Mesenchymal stem cell (in vitro differentiated cells and primary cell): Measurements from ENCODE around the gene CRYL1.

Experiments
- DNase-seq: peaks from one replicate; pipeline ENCODE4 v3.0.0-alpha.2; 2013
- H2AFZ ChIP-seq: one replicate; pipeline ENCODE4 v1.6.1; 2013; ENCODE audit warnings: low read depth, mild to moderate bottlenecking, control low read depth, inconsistent platforms, low read length, moderate library complexity
- H2AK5ac ChIP-seq: 2 replicates; pipeline ENCODE4 v1.6.1; 2013; ENCODE audit warnings: low read length, moderate library complexity, mild to moderate bottlenecking, inconsistent platforms; ENCODE audit not compliant: severe bottlenecking
- H2BK120ac ChIP-seq: one replicate; pipeline ENCODE4 v1.6.1; 2013; ENCODE audit warnings: low read depth, mild to moderate bottlenecking, inconsistent platforms, low read length, moderate library complexity
- H2BK12ac ChIP-seq, 2 experiments: one replicate each; pipeline ENCODE4 v1.6.1; 2013; ENCODE audit warnings: inconsistent platforms in 2 of 2, low read length in 2 of 2, mild to moderate bottlenecking in 2 of 2, moderate library complexity in 2 of 2, control low read depth in 1 of 2
- H2BK15ac ChIP-seq: one replicate; pipeline ENCODE4 v1.6.1; 2013; ENCODE audit warnings: mild to moderate bottlenecking, low read depth, inconsistent platforms; ENCODE audit not compliant: poor library complexity, severe bottlenecking
- H2BK5ac ChIP-seq: 2 replicates; pipeline ENCODE4 v1.6.1; 2013; ENCODE audit warnings: low read depth, mild to moderate bottlenecking, low read length, control low read depth, inconsistent platforms; ENCODE audit not compliant: poor library complexity, severe bottlenecking
- H3K14ac ChIP-seq, 2 experiments: one replicate each; pipeline ENCODE4 v1.6.1; 2013; ENCODE audit warnings: inconsistent platforms in 2 of 2, low read length in 2 of 2, control low read depth in 1 of 2, mild to moderate bottlenecking in 1 of 2, moderate library complexity in 1 of 2
- H3K18ac ChIP-seq, 2 experiments: one replicate each; pipeline ENCODE4 v1.6.1; 2013; ENCODE audit warnings: inconsistent platforms in 2 of 2, low read length in 2 of 2, control low read depth in 1 of 2, low read depth in 1 of 2, mild to moderate bottlenecking in 1 of 2
- H3K23ac ChIP-seq, 2 experiments: one replicate each; pipeline ENCODE4 v1.6.1; 2013; ENCODE audit warnings: inconsistent platforms in 2 of 2, low read length in 2 of 2, mild to moderate bottlenecking in 2 of 2, moderate library complexity in 2 of 2, control low read depth in 1 of 2
- H3K27ac ChIP-seq: 2 replicates; pipeline ENCODE4 v1.5.1; 2013; ENCODE audit warnings: mild to moderate bottlenecking, moderate library complexity, low read length, control low read depth, inconsistent platforms; ENCODE audit not compliant: poor library complexity, severe bottlenecking
- H3K27me3 ChIP-seq, 2 experiments: 2 replicates each; pipeline versions ENCODE4 v1.6.1 to v1.7.0; 2013; ENCODE audit warnings: low read length in 2 of 2, mild to moderate bottlenecking in 2 of 2, moderate library complexity in 2 of 2, control low read depth in 1 of 2, inconsistent platforms in 1 of 2; ENCODE audit not compliant: control insufficient read depth in 1 of 2, insufficient read depth in 1 of 2
- H3K36me3 ChIP-seq, 2 experiments: 2 replicates each; pipeline versions ENCODE4 v1.6.1 to v1.7.0; 2013; ENCODE audit warnings: low read length in 2 of 2, control low read depth in 1 of 2, inconsistent platforms in 1 of 2, low read depth in 1 of 2, mild to moderate bottlenecking in 1 of 2; ENCODE audit not compliant: insufficient read depth in 2 of 2, control insufficient read depth in 1 of 2
- H3K4ac ChIP-seq, 2 experiments: one replicate each; pipeline ENCODE4 v1.6.1; 2013; ENCODE audit warnings: inconsistent platforms in 2 of 2, low read length in 2 of 2, mild to moderate bottlenecking in 2 of 2, moderate library complexity in 2 of 2, control low read depth in 1 of 2, low read depth in 1 of 2
- H3K4me1 ChIP-seq: 2 replicates; pipeline ENCODE4 v1.6.1; 2013; ENCODE audit warnings: low read depth, low read length, control low read depth; ENCODE audit not compliant: control insufficient read depth, insufficient read depth
- H3K4me2 ChIP-seq: 2 replicates; pipeline ENCODE4 v1.6.1; 2013; ENCODE audit warnings: low read length, mild to moderate bottlenecking, inconsistent platforms; ENCODE audit not compliant: poor library complexity, severe bottlenecking
- H3K4me3 ChIP-seq, 2 experiments: 2 replicates each; pipeline versions ENCODE4 v1.5.1 to v1.7.0; 2013; ENCODE audit warnings: low read length in 2 of 2, mild to moderate bottlenecking in 2 of 2, control low read depth in 1 of 2, low read depth in 1 of 2; ENCODE audit not compliant: insufficient read depth in 1 of 2
- H3K79me1 ChIP-seq: replicated peaks from 2 replicates; pipeline ENCODE4 v1.6.1; 2013; ENCODE audit warnings: mild to moderate bottlenecking, control low read depth, low read length, inconsistent platforms; ENCODE audit not compliant: poor library complexity, severe bottlenecking
- H3K9ac ChIP-seq: 2 replicates; pipeline ENCODE4 v1.7.0; 2013; ENCODE audit warnings: mild to moderate bottlenecking, low read length, moderate library complexity
- H3K9me3 ChIP-seq: 2 replicates; pipeline ENCODE4 v1.7.0; 2013; ENCODE audit warnings: mild to moderate bottlenecking, low read length; ENCODE audit not compliant: control insufficient read depth
- H4K8ac ChIP-seq: one replicate; pipeline ENCODE4 v1.6.1; 2013; ENCODE audit warnings: inconsistent platforms, mild to moderate bottlenecking, low read length, moderate library complexity
- H4K91ac ChIP-seq: one replicate; pipeline ENCODE4 v1.6.1; 2013; ENCODE audit warnings: mild to moderate bottlenecking, low read length, inconsistent platforms
- WGBS: methylation state at CpG from one replicate; pipeline ENCODE4 v1.1.7; 2013; ENCODE audit warnings: mixed read lengths; 5-methylcytosine and 5-hydroxymethylcytosine counted together

The CRYL1 gene

GRCh38 chr13:20442375-20442774 lies 83.3 kb downstream of the CRYL1 start:
- Histone ChIP-seq H3K14ac (no peak overlapping the region), H2AK5ac (no peak overlapping the region), H2BK15ac (no peak overlapping the region), H3K4ac (no peak overlapping the region), H3K9ac (no peak overlapping the region), H3K23ac (no peak overlapping the region), H3K4me1 (no peaks in the 10 kb centered on the region), H2BK5ac (no peak overlapping the region), H3K36me3 (no peaks in the 10 kb centered on the region), H3K9me3 (peaks cover 3% of the 10 kb centered on the region), H3K79me1 (no peaks in the 10 kb centered on the region), H4K8ac (no peak overlapping the region), H3K18ac (no peak overlapping the region), H4K91ac (no peak overlapping the region), H3K27me3 (no peaks in the 10 kb centered on the region), H3K4me3 (no peak overlapping the region), H2BK12ac (no peak overlapping the region), H3K4me2 (no peak overlapping the region), H2BK120ac (no peak overlapping the region), H2AFZ (no peak overlapping the region), H3K27ac (no peak overlapping the region)
- DNase-seq: no peak

GRCh38 chr13:20441879-20442278 lies 83.8 kb downstream of the CRYL1 start:
- H3K9ac ChIP-seq: peak overlapping the region; percentile 17
- H2AFZ ChIP-seq: no peak overlapping the region
- H3K27ac ChIP-seq: no peak overlapping the region
- H2BK15ac ChIP-seq: no peak overlapping the region
- no peak overlapping the region for H4K8ac ChIP-seq
- no peak overlapping the region for H2BK5ac ChIP-seq
- no peak for DNase-seq
- no CpG with 5 or more reads among the region's 2 CpGs for WGBS
- no peak overlapping the region for H3K4me3 ChIP-seq
- no peak overlapping the region for H4K91ac ChIP-seq
- no peak overlapping the region for H3K14ac ChIP-seq
- H3K4me2 ChIP-seq: no peak overlapping the region
- H3K18ac ChIP-seq: no peak overlapping the region
- no peaks in the 10 kb centered on the region for H3K79me1 ChIP-seq
- H3K4me1 ChIP-seq: no peaks in the 10 kb centered on the region
- peaks cover 3% of the 10 kb centered on the region for H3K9me3 ChIP-seq
- H3K4ac ChIP-seq: no peak overlapping the region
- H3K36me3 ChIP-seq: no peaks in the 10 kb centered on the region
- H2BK120ac ChIP-seq: no peak overlapping the region
- H3K27me3 ChIP-seq: no peaks in the 10 kb centered on the region
- no peak overlapping the region for H3K23ac ChIP-seq
- no peak overlapping the region for H2BK12ac ChIP-seq
- H2AK5ac ChIP-seq: no peak overlapping the region

GRCh38 chr13:20441056-20441455 lies 84.6 kb downstream of the CRYL1 start:
- no peak overlapping the region for H3K14ac ChIP-seq
- no peak overlapping the region for H2AFZ ChIP-seq
- no peak overlapping the region for H2AK5ac ChIP-seq
- no peak overlapping the region for H3K4ac ChIP-seq
- H3K4me3 ChIP-seq: no peak overlapping the region
- no peak for DNase-seq
- H3K4me1 ChIP-seq: no peaks in the 10 kb centered on the region
- H3K18ac ChIP-seq: no peak overlapping the region
- no peak overlapping the region for H3K4me2 ChIP-seq
- no peak overlapping the region for H2BK120ac ChIP-seq
- no peak overlapping the region for H4K91ac ChIP-seq
- H3K23ac ChIP-seq: no peak overlapping the region
- peak overlapping the region; percentile 17 for H3K9ac ChIP-seq
- no peak overlapping the region for H4K8ac ChIP-seq
- no peak overlapping the region for H3K27ac ChIP-seq
- H3K9me3 ChIP-seq: peaks cover 3% of the 10 kb centered on the region
- H2BK5ac ChIP-seq: no peak overlapping the region
- no peak overlapping the region for H2BK15ac ChIP-seq
- no peaks in the 10 kb centered on the region for H3K27me3 ChIP-seq
- no peak overlapping the region for H2BK12ac ChIP-seq
- 68% methylated on average over 5 of the region's 5 CpGs for WGBS
- no peaks in the 10 kb centered on the region for H3K79me1 ChIP-seq
- no peaks in the 10 kb centered on the region for H3K36me3 ChIP-seq

- Histone ChIP-seq H2BK5ac (no peak overlapping the region), H2AFZ (no peak overlapping the region), H3K27me3 (no peaks in the 10 kb centered on the region), H2BK15ac (no peak overlapping the region), H3K4me2 (no peak overlapping the region), H3K4me3 (no peak overlapping the region), H3K36me3 (no peaks in the 10 kb centered on the region), H2BK12ac (no peak overlapping the region), H3K9me3 (no peaks in the 10 kb centered on the region), H3K23ac (no peak overlapping the region), H2AK5ac (no peak overlapping the region), H3K27ac (no peak overlapping the region), H2BK120ac (no peak overlapping the region), H3K14ac (no peak overlapping the region), H3K4ac (no peak overlapping the region), H3K4me1 (no peaks in the 10 kb centered on the region), H3K9ac (no peak overlapping the region), H3K18ac (no peak overlapping the region), H3K79me1 (no peaks in the 10 kb centered on the region), H4K8ac (no peak overlapping the region), H4K91ac (no peak overlapping the region)
- no peak for DNase-seq
- 77% methylated on average over 3 of the region's 4 CpGs for WGBS
Measured at GRCh38 chr13:20439261-20439660, 86.4 kb downstream of the CRYL1 start.
